ENCODE measurements around the gene TFF1. TPM values are rescaled to one million over a fixed set of nuclear protein-coding genes. Genes with fewer than 3 reads are reported as not detected.

The TFF1 gene
- total RNA-seq, 1 donor from 2014 or later: not detected

DNA sequence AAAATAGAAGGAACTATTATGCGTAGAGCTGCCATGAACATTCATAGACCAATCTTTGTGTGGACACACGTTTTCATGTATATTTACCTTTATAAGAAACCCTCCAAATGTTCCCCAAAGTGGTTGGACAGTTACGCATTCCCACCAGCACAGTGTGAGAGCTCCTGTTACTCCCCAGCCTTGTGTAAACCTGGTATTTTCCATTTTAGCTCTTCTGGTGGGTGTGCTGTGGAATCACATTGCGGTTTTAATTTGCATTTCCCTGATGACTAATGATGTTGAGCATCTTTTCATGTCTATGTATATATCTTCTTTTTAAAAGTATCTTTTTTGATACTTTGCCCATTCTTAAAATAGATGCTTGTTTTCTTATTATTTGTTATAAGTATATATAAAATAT, 34.2 kb upstream of the TFF1 start:
- DNase-seq (ENCODE audit: low spot score): no peak
- H3F3A ChIP-seq (ENCODE audit: low read depth): no peaks in the 10 kb centered on the region
- no peaks in the 10 kb centered on the region for H3K36me3 ChIP-seq
- H4K20me1 ChIP-seq (ENCODE audit: low read depth): no peaks in the 10 kb centered on the region
- H2AFZ ChIP-seq (replicated peaks): no peak overlapping the region
- no peak overlapping the region for H3K4me3 Mint-ChIP-seq
- no peak overlapping the region for H3K4me2 ChIP-seq
- H3K9me3 Mint-ChIP-seq: no peaks in the 10 kb centered on the region
- peaks cover 7% of the 10 kb centered on the region for H3K27me3 Mint-ChIP-seq (ENCODE audit: insufficient read depth, low read depth)
- TF ChIP-seq EZH2phosphoT487 (IDR thresholded peaks at IDR 0.05) (no peak), EZH2 (IDR thresholded peaks at IDR 0.05) (no peak)
- H3K4me3 ChIP-seq: no peak overlapping the region
- no peaks in the 10 kb centered on the region for H3K79me2 ChIP-seq (ENCODE audit: low read depth)
- H3K9ac ChIP-seq: no peak overlapping the region
- no peak overlapping the region for H3K27ac ChIP-seq
- peaks cover 16% of the 10 kb centered on the region for H3K4me1 ChIP-seq
- no peaks in the 10 kb centered on the region for H3K36me3 Mint-ChIP-seq
- H3K9me3 ChIP-seq (ENCODE audit: low read depth): no peaks in the 10 kb centered on the region
- no peak overlapping the region for H3K27ac Mint-ChIP-seq
- no peaks in the 10 kb centered on the region for H3K27me3 ChIP-seq
- peaks cover 23% of the 10 kb centered on the region for H3K4me1 Mint-ChIP-seq

DNA sequence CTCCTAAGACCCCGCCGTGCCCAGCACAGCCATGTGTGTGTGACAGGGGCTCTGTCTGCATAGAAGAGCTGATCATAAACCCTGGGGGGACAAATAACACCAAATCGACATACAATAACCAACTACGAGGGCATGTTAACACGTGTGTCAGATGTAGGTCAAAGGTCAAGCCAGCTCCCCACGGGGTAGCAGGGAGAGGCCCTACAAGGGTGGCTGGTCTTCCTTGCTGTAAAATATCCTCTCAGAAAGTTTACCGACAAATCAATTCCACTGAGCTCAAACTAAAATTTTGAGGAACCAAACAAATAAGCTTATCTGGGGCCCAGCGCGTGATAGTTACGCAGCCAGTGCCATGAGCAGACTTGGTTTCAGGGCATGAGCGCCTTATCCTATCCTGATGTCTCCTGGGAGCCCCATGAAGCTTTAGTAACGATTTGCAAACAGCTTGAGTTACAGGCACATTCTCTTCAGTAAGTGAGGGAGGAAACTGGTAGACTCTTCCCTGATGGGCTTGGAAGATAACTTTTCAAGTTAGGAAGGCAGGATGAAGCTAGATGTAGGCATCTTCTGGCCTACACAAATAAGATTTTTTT, 32.2 kb upstream of the TFF1 start:
- Histone ChIP-seq H3K36me3 (no peaks in the 10 kb centered on the region), H3K27ac (no peak overlapping the region), H2AFZ (replicated peaks) (no peak overlapping the region), H3K27me3 (no peaks in the 10 kb centered on the region), H4K20me1 (ENCODE audit: low read depth) (no peaks in the 10 kb centered on the region), H3K9me3 (ENCODE audit: low read depth) (no peaks in the 10 kb centered on the region), H3K4me3 (no peak overlapping the region), H3K4me2 (no peak overlapping the region), H3K9ac (no peak overlapping the region), H3K79me2 (ENCODE audit: low read depth) (no peaks in the 10 kb centered on the region), H3K4me1 (peaks cover 5% of the 10 kb centered on the region), H3F3A (ENCODE audit: low read depth) (no peaks in the 10 kb centered on the region)
- Mint-ChIP-seq H3K36me3 (no peaks in the 10 kb centered on the region), H3K27me3 (ENCODE audit: insufficient read depth, low read depth) (peaks cover 9% of the 10 kb centered on the region), H3K4me1 (peaks cover 17% of the 10 kb centered on the region), H3K27ac (peak overlapping the region; percentile 6), H3K4me3 (peak overlapping the region; percentile 62), H3K9me3 (no peaks in the 10 kb centered on the region)
- TF ChIP-seq EZH2phosphoT487 (IDR thresholded peaks at IDR 0.05) (no peak), EZH2 (IDR thresholded peaks at IDR 0.05) (no peak), CTCF (IDR thresholded peaks at IDR 0.05) (no peak)
- DNase-seq (ENCODE audit: low spot score): no peak

GRCh38 chr21:42397746-42398394, 31.5 kb upstream of the TFF1 start:
- H3K9me3 Mint-ChIP-seq: no peaks in the 10 kb centered on the region

More at GRCh38 chr21:42397746-42398394, 31.5 kb upstream of the TFF1 start:
- no peak for TF ChIP-seq CTCF (IDR thresholded peaks at IDR 0.05)
- no peak for TF ChIP-seq EZH2 (IDR thresholded peaks at IDR 0.05)
- TF ChIP-seq EZH2phosphoT487 (IDR thresholded peaks at IDR 0.05): no peak
- peaks cover 9% of the 10 kb centered on the region for H3K27me3 Mint-ChIP-seq (ENCODE audit: insufficient read depth, low read depth)
- no peak for DNase-seq (ENCODE audit: low spot score)
- no peaks in the 10 kb centered on the region for H3K79me2 ChIP-seq (ENCODE audit: low read depth)
- no peaks in the 10 kb centered on the region for H3K27me3 ChIP-seq
- no peaks in the 10 kb centered on the region for H3K36me3 Mint-ChIP-seq
- H3F3A ChIP-seq (ENCODE audit: low read depth): no peaks in the 10 kb centered on the region
- no peak overlapping the region for H2AFZ ChIP-seq (replicated peaks)
- H3K4me1 Mint-ChIP-seq: peaks cover 16% of the 10 kb centered on the region
- no peaks in the 10 kb centered on the region for H3K9me3 ChIP-seq (ENCODE audit: low read depth)
- no peak overlapping the region for H3K4me3 ChIP-seq
- no peaks in the 10 kb centered on the region for H3K36me3 ChIP-seq
- peak overlapping the region; percentile 6 for H3K27ac Mint-ChIP-seq
- no peak overlapping the region for H3K27ac ChIP-seq
- H4K20me1 ChIP-seq (ENCODE audit: low read depth): no peaks in the 10 kb centered on the region
- H3K9ac ChIP-seq: no peak overlapping the region
- peaks cover 5% of the 10 kb centered on the region for H3K4me1 ChIP-seq
- H3K4me2 ChIP-seq: no peak overlapping the region
- H3K4me3 Mint-ChIP-seq: peak overlapping the region; percentile 62

Data from neural progenitor cell (in vitro differentiated cells).